ENCODE measurements around the gene PIAS1.

The PIAS1 gene

DNA sequence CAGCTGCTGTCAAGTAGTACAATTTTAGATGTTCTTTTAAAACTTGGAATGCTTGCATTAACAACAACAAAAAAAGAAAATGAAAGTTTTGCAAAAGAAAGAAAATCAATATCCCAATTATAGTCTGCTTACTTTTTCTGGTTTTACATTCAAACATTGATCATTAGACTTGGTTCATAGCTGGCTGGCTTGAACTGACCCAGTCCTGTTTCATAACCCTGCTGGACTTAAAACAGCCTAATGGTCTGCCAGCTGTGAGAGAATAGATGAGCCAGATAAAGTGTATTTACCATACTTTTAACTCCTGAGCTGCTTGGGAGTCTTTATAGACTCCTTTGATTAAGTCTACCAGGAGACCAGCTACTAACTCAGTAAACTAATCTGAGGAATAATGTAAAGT is 59.2 kb downstream of the PIAS1 start:
- TF ChIP-seq CTCF (IDR thresholded peaks at IDR 0.05), result no peak

GRCh38 chr15:68113751-68114150 is 59.6 kb downstream of the PIAS1 start:
- no peak for TF ChIP-seq CTCF (IDR thresholded peaks at IDR 0.05)

GRCh38 chr15:68114356-68114755 is 60.2 kb downstream of the PIAS1 start:
- TF ChIP-seq CTCF (IDR thresholded peaks at IDR 0.05), result no peak

DNA sequence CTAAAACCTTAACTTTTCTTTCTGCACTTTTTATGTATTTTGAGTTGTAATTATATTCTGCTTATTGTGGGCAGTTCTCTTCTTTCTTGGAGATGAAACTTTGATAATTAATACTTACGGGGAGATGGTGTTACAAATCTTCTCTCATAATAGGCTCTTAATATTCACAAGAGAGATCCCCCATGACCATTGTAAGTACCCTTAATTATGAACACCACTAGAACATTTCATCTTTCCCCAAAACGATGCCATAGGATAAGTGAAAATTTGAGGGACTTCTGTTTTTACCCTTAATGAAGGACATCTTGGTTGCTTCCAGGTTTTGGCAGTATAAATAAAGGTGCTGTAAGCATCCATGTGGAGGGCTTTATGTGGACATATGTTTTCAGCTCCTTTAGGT is 60.7 kb downstream of the PIAS1 start:
- TF ChIP-seq CTCF (IDR thresholded peaks at IDR 0.05), result no peak

GRCh38 chr15:68124700-68125099 is 70.6 kb downstream of the PIAS1 start:
- TF ChIP-seq CTCF (IDR thresholded peaks at IDR 0.05), result no peak

DNA sequence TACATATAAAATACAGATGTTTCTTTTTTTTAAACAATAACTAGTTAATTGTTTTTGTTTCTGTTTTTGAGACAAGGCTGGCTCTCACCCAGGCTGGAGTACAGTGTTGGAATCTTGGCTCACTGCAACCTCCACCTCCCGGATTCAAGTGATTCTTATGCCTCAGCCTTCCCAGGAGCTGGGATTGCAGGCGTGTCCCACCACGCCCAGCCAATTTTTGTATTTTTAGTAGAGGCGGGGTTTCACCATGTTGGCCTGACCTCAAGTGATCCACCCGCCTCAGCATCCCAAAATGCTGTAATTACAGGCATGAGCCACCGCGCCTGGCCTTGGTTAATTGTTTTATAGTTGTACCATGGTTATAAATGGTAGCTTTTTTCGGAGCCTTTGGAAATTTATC is 72.3 kb downstream of the PIAS1 start:
- TF ChIP-seq CTCF (IDR thresholded peaks at IDR 0.05), result no peak

GRCh38 chr15:68129072-68129471 is 75.0 kb downstream of the PIAS1 start:
- TF ChIP-seq CTCF (IDR thresholded peaks at IDR 0.05), result no peak

- no peak for TF ChIP-seq CTCF (IDR thresholded peaks at IDR 0.05)
Measured at GRCh38 chr15:68130851-68131250, 76.7 kb downstream of the PIAS1 start.
